H9 (cell line): ENCODE measurements around the gene DEPDC1B. TPM values are rescaled to one million over a fixed set of nuclear protein-coding genes. Genes with fewer than 3 reads are reported as not detected.

Source experiments
- DNase-seq: peaks from one replicate; pipeline ENCODE4 v3.0.0-alpha.2; 2017
- H2AFZ ChIP-seq: one replicate; pipeline ENCODE4 v1.6.1; 2013; ENCODE audit warnings: mild to moderate bottlenecking, low read length, control low read depth, moderate library complexity
- H2AK5ac ChIP-seq: 2 replicates; pipeline ENCODE4 v1.6.1; 2013; ENCODE audit warnings: low read length, control low read depth, mixed read lengths; ENCODE audit not compliant: insufficient read length
- H2BK120ac ChIP-seq: one replicate; pipeline ENCODE4 v1.6.1; 2013; ENCODE audit warnings: low read depth, mild to moderate bottlenecking, low read length, control low read depth, inconsistent platforms; ENCODE audit not compliant: poor library complexity, severe bottlenecking
- H2BK12ac ChIP-seq: 2 replicates; pipeline ENCODE4 v1.6.1; 2013; ENCODE audit warnings: low read length, control low read depth, mixed read lengths, low read depth; ENCODE audit not compliant: insufficient read length
- H2BK15ac ChIP-seq: 2 replicates; pipeline ENCODE4 v1.6.1; 2013; ENCODE audit warnings: low read depth, low read length, control low read depth
- H2BK20ac ChIP-seq: one replicate; pipeline ENCODE4 v1.6.1; 2013; ENCODE audit warnings: low read depth, mild to moderate bottlenecking, low read length, control low read depth, inconsistent platforms; ENCODE audit not compliant: poor library complexity, severe bottlenecking
- H2BK5ac ChIP-seq: 2 replicates; pipeline ENCODE4 v1.6.1; 2013; ENCODE audit warnings: low read length, control low read depth, mixed read lengths; ENCODE audit not compliant: insufficient read length
- H3K14ac ChIP-seq: 2 replicates; pipeline ENCODE4 v1.6.1; 2013; ENCODE audit warnings: low read length, control low read depth; ENCODE audit not compliant: insufficient read depth
- H3K18ac ChIP-seq: 2 replicates; pipeline ENCODE4 v1.6.1; 2013; ENCODE audit warnings: low read depth, mild to moderate bottlenecking, mixed read lengths, low read length, control low read depth; ENCODE audit not compliant: insufficient read length
- H3K23ac ChIP-seq: 2 replicates; pipeline ENCODE4 v1.6.1; 2013; ENCODE audit warnings: low read length, control low read depth, mixed read lengths, low read depth; ENCODE audit not compliant: insufficient read length
- H3K23me2 ChIP-seq: 2 replicates; pipeline ENCODE4 v1.6.1; 2013; ENCODE audit warnings: low read depth, mild to moderate bottlenecking, mixed read lengths, low read length, control low read depth; ENCODE audit not compliant: insufficient read length, poor library complexity, severe bottlenecking
- H3K27ac ChIP-seq: 2 replicates; pipeline ENCODE4 v1.5.1; 2013; ENCODE audit warnings: low read length, control low read depth, mixed read lengths, low read depth; ENCODE audit not compliant: insufficient read length
- H3K27me3 ChIP-seq: 2 replicates; pipeline ENCODE4 v1.6.1; 2013; ENCODE audit warnings: low read length, control low read depth, inconsistent platforms; ENCODE audit not compliant: insufficient read depth
- H3K4ac ChIP-seq: 2 replicates; pipeline ENCODE4 v1.6.1; 2013; ENCODE audit warnings: low read depth, mild to moderate bottlenecking, control low read depth, inconsistent platforms, low read length, moderate library complexity
- H3K4me1 ChIP-seq: 2 replicates; pipeline ENCODE4 v1.6.1; 2013; ENCODE audit warnings: low read length, control low read depth, inconsistent platforms; ENCODE audit not compliant: insufficient read depth
- H3K4me2 ChIP-seq: 2 replicates; pipeline ENCODE4 v1.6.1; 2013; ENCODE audit warnings: low read length, control low read depth, mixed read lengths; ENCODE audit not compliant: insufficient read length, insufficient read depth
- H3K56ac ChIP-seq: 2 replicates; pipeline ENCODE4 v1.6.1; 2013; ENCODE audit warnings: low read depth, mild to moderate bottlenecking, mixed read lengths, low read length, control low read depth; ENCODE audit not compliant: insufficient read length
- H3K79me1 ChIP-seq: 2 replicates; pipeline ENCODE4 v1.6.1; 2013; ENCODE audit warnings: low read depth, mild to moderate bottlenecking, moderate library complexity, low read length, control low read depth, inconsistent platforms; ENCODE audit not compliant: insufficient read depth, poor library complexity, severe bottlenecking
- H3K79me2 ChIP-seq: 2 replicates; pipeline ENCODE4 v1.6.1; 2013; ENCODE audit warnings: low read length, control low read depth, inconsistent platforms; ENCODE audit not compliant: insufficient read depth
- H3K9ac ChIP-seq: 2 replicates; pipeline ENCODE4 v1.6.1; 2013; ENCODE audit warnings: low read length, control low read depth, mixed read lengths; ENCODE audit not compliant: insufficient read length; ENCODE audit errors: extremely low read depth
- H3K9me3 ChIP-seq: one replicate; pipeline ENCODE4 v1.6.1; 2013; ENCODE audit warnings: low read depth, low read length, inconsistent platforms; ENCODE audit not compliant: control insufficient read depth
- H3T11ph ChIP-seq: one replicate; pipeline ENCODE4 v1.6.1; 2013; ENCODE audit warnings: mild to moderate bottlenecking, low read length, control low read depth, inconsistent platforms
- H4K20me1 ChIP-seq: one replicate; pipeline ENCODE4 v1.6.1; 2013; ENCODE audit not compliant: control insufficient read depth, insufficient read length, insufficient read depth
- H4K5ac ChIP-seq: 2 replicates; pipeline ENCODE4 v1.6.1; 2013; ENCODE audit warnings: low read depth, mild to moderate bottlenecking, mixed read lengths, low read length, control low read depth; ENCODE audit not compliant: insufficient read length
- H4K8ac ChIP-seq: replicated peaks from 2 replicates; pipeline ENCODE4 v1.6.1; 2013; ENCODE audit warnings: low read length, control low read depth, mixed read lengths, low read depth; ENCODE audit not compliant: insufficient read length
- H4K91ac ChIP-seq: 2 replicates; pipeline ENCODE4 v1.6.1; 2013; ENCODE audit warnings: low read depth, mild to moderate bottlenecking, moderate library complexity, mixed read lengths, low read length, control low read depth; ENCODE audit not compliant: insufficient read length
- H3K27ac Mint-ChIP-seq, 3 experiments: 2 replicates in 2 of 3; 3 replicates in 1 of 3; pipeline ENCODE4 v1.8.0; 2020 to 2021; ENCODE audit warnings: mixed read lengths in 3 of 3, mild to moderate bottlenecking in 1 of 3, moderate library complexity in 1 of 3
- H3K27me3 Mint-ChIP-seq: 2 replicates; pipeline ENCODE4 v1.8.0; 2021; ENCODE audit warnings: low read depth, mild to moderate bottlenecking, moderate library complexity, mixed read lengths
- H3K36me3 Mint-ChIP-seq, 3 experiments: 2 replicates in 2 of 3; 3 replicates in 1 of 3; pipeline ENCODE4 v1.8.0; 2020 to 2021; ENCODE audit warnings: low read depth in 3 of 3, mixed read lengths in 3 of 3; ENCODE audit not compliant: insufficient read depth in 1 of 3
- H3K4me1 Mint-ChIP-seq, 2 experiments: 2 replicates each; pipeline ENCODE4 v1.8.0; 2020; ENCODE audit warnings: mixed read lengths in 2 of 2
- H3K4me3 Mint-ChIP-seq, 2 experiments: 2 replicates in 1 of 2; 3 replicates in 1 of 2; pipeline ENCODE4 v1.8.0; 2020 to 2021; ENCODE audit warnings: mild to moderate bottlenecking in 2 of 2, mixed read lengths in 2 of 2, moderate library complexity in 1 of 2
- H3K9me3 Mint-ChIP-seq, 2 experiments: 2 replicates in 1 of 2; 3 replicates in 1 of 2; pipeline ENCODE4 v1.8.0; 2020; ENCODE audit warnings: mild to moderate bottlenecking in 2 of 2, mixed read lengths in 2 of 2, moderate library complexity in 1 of 2
- CTCF ChIP-seq: fragments of 200-600 bp; sonication (generic); conservative IDR thresholded peaks from 3 replicates; pipeline ENCODE4 v1.8.0; 2021; ENCODE audit warnings: antibody characterized with exemption, mild to moderate bottlenecking
- WGBS: extraction: QIAGEN DNeasy Blood & Tissue Kit; methylation state at CpG from one replicate; pipeline ENCODE4 v1.1.7; 2013; ENCODE audit warnings: missing lambda C conversion rate, low lambda C conversion rate, mixed read lengths; ENCODE audit not compliant: insufficient read length; ENCODE audit errors: extremely low coverage; 5-methylcytosine and 5-hydroxymethylcytosine counted together
- total RNA-seq: library from RNA; stranded (reverse); gene quantifications from 2 replicates; pipeline ENCODE4 v1.2.1, GENCODE V29; 2021

Gene DEPDC1B
- total RNA-seq, 1 experiment from 2014 or later, result 49.0 TPM

DNA sequence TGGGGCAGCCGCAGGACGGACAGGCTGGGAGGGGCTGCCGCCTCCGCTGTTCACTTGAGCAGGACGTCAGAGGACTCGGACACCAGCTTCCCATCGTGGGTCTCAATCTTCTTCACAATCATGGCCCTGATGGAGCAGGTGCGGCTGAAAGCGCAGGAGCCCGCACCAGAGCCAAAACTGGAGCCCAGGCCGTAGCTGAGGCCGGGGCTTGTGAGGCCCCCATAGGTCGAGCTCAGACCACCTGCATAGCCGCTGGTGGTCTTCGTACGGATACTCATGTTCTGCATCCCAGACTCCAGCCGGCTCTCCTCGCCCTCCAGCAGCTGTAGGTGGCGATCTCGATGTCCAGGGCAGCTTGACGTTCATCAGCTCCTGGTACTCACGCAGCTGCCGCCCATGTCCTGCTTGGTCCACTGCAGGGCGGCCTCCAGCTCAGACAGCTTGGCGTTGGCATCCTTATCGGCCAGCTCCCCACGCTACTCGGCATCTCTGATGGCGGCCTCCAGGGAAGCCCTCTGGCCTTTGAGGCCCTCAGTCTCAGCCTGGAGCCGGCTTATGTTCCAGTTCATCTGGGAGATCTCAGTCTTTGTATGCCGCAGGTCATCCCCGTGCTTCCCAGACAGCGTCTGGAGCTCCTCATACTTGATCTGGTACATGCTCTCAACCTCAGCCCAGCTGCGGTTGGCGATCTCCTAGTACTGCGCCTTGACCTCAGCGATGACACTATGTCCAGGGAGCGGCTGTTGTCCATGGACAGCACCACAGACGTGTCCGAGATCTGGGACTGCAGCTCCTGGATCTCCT, 43.7 kb upstream of the DEPDC1B start:
- no CpG with 5 or more reads among the region's 40 CpGs for WGBS
- H3K9me3 ChIP-seq, result no peaks in the 10 kb centered on the region
- H3K56ac ChIP-seq, result no peak overlapping the region
- H4K91ac ChIP-seq, result no peak overlapping the region
- H4K8ac ChIP-seq, result no peak overlapping the region
- DNase-seq, result no peak
- no peak overlapping the region for H3K14ac ChIP-seq
- no peak overlapping the region for H2AFZ ChIP-seq
- H3K4me2 ChIP-seq, result no peak overlapping the region
- no peaks in the 10 kb centered on the region for H3K79me2 ChIP-seq
- H2BK20ac ChIP-seq, result no peak overlapping the region
- peaks cover 0 to 7% (median 0%) of the 10 kb centered on the region in 3 experiments; a peak in 3 of 7 replicates for H3K36me3 Mint-ChIP-seq
- H3K4ac ChIP-seq, result no peak overlapping the region
- no peak overlapping the region for H3K23ac ChIP-seq
- H3K27me3 Mint-ChIP-seq, result 0 out of 2 replicates have a peak, but pooled peaks cover 3% of the 10 kb centered on the region
- peaks cover 0 to 6% of the 10 kb centered on the region in 2 experiments; a peak in 2 of 4 replicates for H3K4me1 Mint-ChIP-seq
- no peaks in the 10 kb centered on the region for H3K23me2 ChIP-seq
- H4K20me1 ChIP-seq, result no peaks in the 10 kb centered on the region
- peaks cover 2 to 6% of the 10 kb centered on the region in 2 experiments; a peak in 1 of 5 replicates for H3K9me3 Mint-ChIP-seq
- TF ChIP-seq CTCF, result no peak
- no peak overlapping the region for H3K27ac Mint-ChIP-seq
- H2BK5ac ChIP-seq, result no peak overlapping the region
- no peak overlapping the region for H3T11ph ChIP-seq
- no peak overlapping the region for H2AK5ac ChIP-seq
- no peak overlapping the region for H2BK120ac ChIP-seq
- H3K4me1 ChIP-seq, result no peaks in the 10 kb centered on the region
- no peak overlapping the region for H3K9ac ChIP-seq
- H3K27me3 ChIP-seq, result no peaks in the 10 kb centered on the region
- H3K27ac ChIP-seq, result no peak overlapping the region
- no peak overlapping the region for H2BK12ac ChIP-seq
- H3K79me1 ChIP-seq, result no peaks in the 10 kb centered on the region
- H3K18ac ChIP-seq, result no peak overlapping the region
- H2BK15ac ChIP-seq, result no peak overlapping the region
- no peak overlapping the region for H3K4me3 Mint-ChIP-seq
- no peak overlapping the region for H4K5ac ChIP-seq
